Measurements from ENCODE around the gene FGD3.

Gene FGD3

GRCh38 chr9:93077811-93078210, 130.5 kb downstream of the FGD3 start:
- no peaks in the 10 kb centered on the region for H3K79me2 ChIP-seq (ENCODE audit: low read length)
- H3K9me2 ChIP-seq (replicated peaks; ENCODE audit: insufficient read depth, low read length), result no peaks in the 10 kb centered on the region
- no peak overlapping the region for H3K27ac ChIP-seq (ENCODE audit: low read length)
- DNase-seq, result no peak
- H3K9me3 ChIP-seq (replicated peaks; ENCODE audit: insufficient read depth, low read length), result no peaks in the 10 kb centered on the region
- H3K4me2 ChIP-seq (ENCODE audit: low read depth, low read length), result no peak overlapping the region
- 0 out of 2 replicates have a peak, but pooled peaks cover 2% of the 10 kb centered on the region for H3K4me1 ChIP-seq (ENCODE audit: low read length)
- H3K4me3 ChIP-seq (ENCODE audit: low read length), result no peak overlapping the region
- TF ChIP-seq, protein P1, sequence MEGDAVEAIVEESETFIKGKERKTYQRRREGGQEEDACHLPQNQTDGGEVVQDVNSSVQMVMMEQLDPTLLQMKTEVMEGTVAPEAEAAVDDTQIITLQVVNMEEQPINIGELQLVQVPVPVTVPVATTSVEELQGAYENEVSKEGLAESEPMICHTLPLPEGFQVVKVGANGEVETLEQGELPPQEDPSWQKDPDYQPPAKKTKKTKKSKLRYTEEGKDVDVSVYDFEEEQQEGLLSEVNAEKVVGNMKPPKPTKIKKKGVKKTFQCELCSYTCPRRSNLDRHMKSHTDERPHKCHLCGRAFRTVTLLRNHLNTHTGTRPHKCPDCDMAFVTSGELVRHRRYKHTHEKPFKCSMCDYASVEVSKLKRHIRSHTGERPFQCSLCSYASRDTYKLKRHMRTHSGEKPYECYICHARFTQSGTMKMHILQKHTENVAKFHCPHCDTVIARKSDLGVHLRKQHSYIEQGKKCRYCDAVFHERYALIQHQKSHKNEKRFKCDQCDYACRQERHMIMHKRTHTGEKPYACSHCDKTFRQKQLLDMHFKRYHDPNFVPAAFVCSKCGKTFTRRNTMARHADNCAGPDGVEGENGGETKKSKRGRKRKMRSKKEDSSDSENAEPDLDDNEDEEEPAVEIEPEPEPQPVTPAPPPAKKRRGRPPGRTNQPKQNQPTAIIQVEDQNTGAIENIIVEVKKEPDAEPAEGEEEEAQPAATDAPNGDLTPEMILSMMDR (IDR thresholded peaks at IDR 0.05; ENCODE audit: low read length), result no peak
- no peak for TF ChIP-seq EZH2 (optimal IDR thresholded peaks at IDR 0.05; ENCODE audit: low read depth, low read length)
- TF ChIP-seq EZH2phosphoT487 (IDR thresholded peaks at IDR 0.05; ENCODE audit: low read length), result no peak
- no peaks in the 10 kb centered on the region for H4K20me1 ChIP-seq (ENCODE audit: insufficient read depth, low read length)
- H2AFZ ChIP-seq (ENCODE audit: low read length), result no peak overlapping the region
- H3K9ac ChIP-seq (ENCODE audit: low read length), result no peak overlapping the region
- H3F3A ChIP-seq (ENCODE audit: insufficient read depth, low read length), result no peaks in the 10 kb centered on the region
- H3K36me3 ChIP-seq (replicated peaks; ENCODE audit: insufficient read depth, low read length), result no peaks in the 10 kb centered on the region
- no peaks in the 10 kb centered on the region for H3K27me3 ChIP-seq (replicated peaks; ENCODE audit: insufficient read depth, low read length)

DNA sequence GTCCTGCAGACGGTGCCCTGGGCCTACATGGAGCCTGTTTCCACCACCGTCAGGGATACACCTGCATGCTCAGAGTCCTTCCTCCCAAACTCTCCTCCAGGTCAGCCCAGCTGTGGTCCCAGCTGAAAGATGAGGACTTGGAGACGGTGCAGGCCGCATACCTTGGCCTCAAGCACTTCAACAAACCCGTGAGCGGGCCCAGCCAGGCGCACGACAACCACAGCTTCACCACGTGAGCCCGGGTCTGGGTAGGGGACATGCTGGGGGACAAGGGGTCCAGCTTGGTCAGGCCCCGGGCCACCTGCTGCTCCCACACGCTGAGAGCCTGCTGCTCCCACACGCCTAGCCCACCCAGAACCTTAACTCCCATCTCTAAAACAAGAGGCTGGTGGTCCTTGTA, 132.0 kb downstream of the FGD3 start:
- Histone ChIP-seq H3K79me2 (ENCODE audit: low read length) (no peaks in the 10 kb centered on the region), H3F3A (ENCODE audit: insufficient read depth, low read length) (no peaks in the 10 kb centered on the region), H3K4me1 (ENCODE audit: low read length) (no peaks in the 10 kb centered on the region), H3K27me3 (replicated peaks; ENCODE audit: insufficient read depth, low read length) (no peaks in the 10 kb centered on the region), H3K4me3 (ENCODE audit: low read length) (no peak overlapping the region), H3K27ac (ENCODE audit: low read length) (no peak overlapping the region), H2AFZ (ENCODE audit: low read length) (no peak overlapping the region), H4K20me1 (ENCODE audit: insufficient read depth, low read length) (no peaks in the 10 kb centered on the region), H3K9me2 (replicated peaks; ENCODE audit: insufficient read depth, low read length) (no peaks in the 10 kb centered on the region), H3K36me3 (replicated peaks; ENCODE audit: insufficient read depth, low read length) (no peaks in the 10 kb centered on the region), H3K9me3 (replicated peaks; ENCODE audit: insufficient read depth, low read length) (no peaks in the 10 kb centered on the region), H3K9ac (ENCODE audit: low read length) (no peak overlapping the region), H3K4me2 (ENCODE audit: low read depth, low read length) (no peak overlapping the region)
- TF ChIP-seq, protein P1 (IDR thresholded peaks at IDR 0.05; ENCODE audit: low read length), result no peak
- TF ChIP-seq EZH2phosphoT487 (IDR thresholded peaks at IDR 0.05; ENCODE audit: low read length) (no peak), EZH2 (optimal IDR thresholded peaks at IDR 0.05; ENCODE audit: low read depth, low read length) (no peak)
- DNase-seq, result no peak

- H3K9me3 ChIP-seq (replicated peaks; ENCODE audit: insufficient read depth, low read length), result no peaks in the 10 kb centered on the region
- no peaks in the 10 kb centered on the region for H3K27me3 ChIP-seq (replicated peaks; ENCODE audit: insufficient read depth, low read length)
- no peaks in the 10 kb centered on the region for H3F3A ChIP-seq (ENCODE audit: insufficient read depth, low read length)
- H3K27ac ChIP-seq (ENCODE audit: low read length), result no peak overlapping the region
- DNase-seq, result no peak
- no peak overlapping the region for H3K4me2 ChIP-seq (ENCODE audit: low read depth, low read length)
- TF ChIP-seq EZH2phosphoT487 (IDR thresholded peaks at IDR 0.05; ENCODE audit: low read length), result no peak
- TF ChIP-seq EZH2 (optimal IDR thresholded peaks at IDR 0.05; ENCODE audit: low read depth, low read length), result no peak
- TF ChIP-seq, protein P1 (IDR thresholded peaks at IDR 0.05; ENCODE audit: low read length), result no peak
- no peak overlapping the region for H3K9ac ChIP-seq (ENCODE audit: low read length)
- H3K36me3 ChIP-seq (replicated peaks; ENCODE audit: insufficient read depth, low read length), result no peaks in the 10 kb centered on the region
- H3K9me2 ChIP-seq (replicated peaks; ENCODE audit: insufficient read depth, low read length), result no peaks in the 10 kb centered on the region
- H4K20me1 ChIP-seq (ENCODE audit: insufficient read depth, low read length), result no peaks in the 10 kb centered on the region
- no peaks in the 10 kb centered on the region for H3K79me2 ChIP-seq (ENCODE audit: low read length)
- H3K4me3 ChIP-seq (ENCODE audit: low read length), result no peak overlapping the region
- H3K4me1 ChIP-seq (ENCODE audit: low read length), result no peaks in the 10 kb centered on the region
- H2AFZ ChIP-seq (ENCODE audit: low read length), result no peak overlapping the region
Observed at GRCh38 chr9:93080406-93080805, 133.1 kb downstream of the FGD3 start.
